Amniotic epithelial cell (primary cell): ENCODE data around the gene NBPF1.
"Not testable (repeated sequence)": the region's sequence is repeated elsewhere in the genome, so short reads cannot be mapped to it uniquely, and the experiment has no call there.

Source experiments
- DNase-seq: peaks from one replicate; pipeline ENCODE4 v3.0.0-alpha.2; 2010; ENCODE audit warnings: low read depth

The NBPF1 gene

GRCh38 chr1:16641159-16641975, 28.0 kb upstream of the NBPF1 start:
- not testable (repeated sequence) for DNase-seq

GRCh38 chr1:16639091-16640031, 26.0 kb upstream of the NBPF1 start:
- DNase-seq: not testable (repeated sequence)

- not testable (repeated sequence) for DNase-seq
Observed at GRCh38 chr1:16637941-16638778, 24.8 kb upstream of the NBPF1 start.

GRCh38 chr1:16636551-16637195, 23.3 kb upstream of the NBPF1 start:
- not testable (repeated sequence) for DNase-seq

- not testable (repeated sequence) for DNase-seq
Observed at GRCh38 chr1:16635959-16636358, 22.6 kb upstream of the NBPF1 start.

- DNase-seq: not testable (repeated sequence)
Observed at GRCh38 chr1:16633540-16634282, 20.3 kb upstream of the NBPF1 start.

GRCh38 chr1:16632044-16632850, 18.9 kb upstream of the NBPF1 start:
- DNase-seq: not testable (repeated sequence)

GRCh38 chr1:16631248-16632043, 18.1 kb upstream of the NBPF1 start:
- DNase-seq: no peak

- DNase-seq: no peak
Observed at GRCh38 chr1:16630661-16631247, 17.4 kb upstream of the NBPF1 start.

GRCh38 chr1:16629916-16630530, 16.7 kb upstream of the NBPF1 start:
- DNase-seq: not testable (repeated sequence)

- no peak for DNase-seq
Observed at GRCh38 chr1:16628361-16629111, 15.2 kb upstream of the NBPF1 start.

GRCh38 chr1:16626409-16626983, 13.1 kb upstream of the NBPF1 start:
- DNase-seq: not testable (repeated sequence)

- no peak for DNase-seq
Observed at GRCh38 chr1:16625497-16626408, 12.4 kb upstream of the NBPF1 start.

GRCh38 chr1:16623812-16624719, 10.7 kb upstream of the NBPF1 start:
- not testable (repeated sequence) for DNase-seq

- DNase-seq: peak; percentile 85
Observed at GRCh38 chr1:16623337-16623736, 10.0 kb upstream of the NBPF1 start.
